Measurements from ENCODE around the gene RIMS3. TPM values are rescaled to one million over a fixed set of nuclear protein-coding genes. Genes with fewer than 3 reads are reported as not detected.
A peak's percentile ranks its signal among the peaks of the same experiment; 100 is the strongest.
"Not testable (repeated sequence)": the region's sequence is repeated elsewhere in the genome, so short reads cannot be mapped to it uniquely, and the experiment has no call there.

RIMS3 gene
- total and polyA plus RNA-seq, 5 donors: 1.5 to 4.8 (median 4.4) TPM

DNA sequence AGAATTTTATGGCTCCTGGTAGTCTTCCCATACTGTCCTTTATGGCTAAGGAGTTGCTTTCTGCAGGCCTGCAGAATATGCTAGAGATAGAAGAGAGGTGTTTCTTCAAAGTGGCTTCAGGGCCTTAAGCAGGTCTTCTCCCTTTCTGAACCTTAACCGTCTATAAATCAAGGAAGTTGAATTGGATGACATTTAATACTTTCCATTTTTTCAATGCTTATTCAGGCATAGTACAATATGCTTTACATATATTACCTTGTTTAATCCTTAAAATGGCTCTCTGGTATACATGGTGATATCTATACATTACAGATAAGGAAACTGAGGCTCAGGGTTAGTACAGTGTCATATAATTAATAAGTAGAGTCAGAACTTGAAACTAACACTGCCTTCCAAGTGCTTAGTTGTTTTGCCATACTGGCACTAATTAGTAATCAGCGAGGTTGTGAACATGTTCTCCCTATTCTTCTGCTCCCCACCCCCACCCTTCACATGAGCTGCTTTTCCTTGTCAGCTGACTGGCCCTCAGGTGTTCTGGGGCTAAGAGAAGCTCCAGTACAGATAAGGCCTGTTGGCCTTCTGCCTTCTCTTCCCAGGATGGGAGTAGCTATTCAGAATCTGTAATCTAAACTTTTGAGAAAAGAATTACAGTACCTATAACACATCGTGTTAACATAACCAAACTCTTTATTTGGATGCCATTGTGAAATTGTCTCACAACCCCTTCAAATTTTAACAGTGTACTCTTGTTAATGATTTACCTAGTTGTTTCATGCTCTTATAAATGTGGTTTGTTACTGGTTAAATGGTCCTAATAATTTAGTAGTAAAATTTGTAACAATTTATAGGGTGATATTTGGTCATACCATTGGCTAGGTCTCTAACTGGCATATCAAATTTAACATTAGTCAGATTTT, 39.6 kb upstream of the RIMS3 start:
- WGBS: 81% methylated on average over 3 of the region's 3 CpGs
- H3K9me3 ChIP-seq (ENCODE audit: control insufficient read depth, low read length): no peaks in the 10 kb centered on the region
- H3K4me1 ChIP-seq (ENCODE audit: control insufficient read depth, insufficient read depth, low read length): peaks cover 4% of the 10 kb centered on the region
- H3K27ac ChIP-seq (ENCODE audit: low read length): no peak overlapping the region
- DNase-seq: no peak
- no peaks in the 10 kb centered on the region for H3K27me3 ChIP-seq (ENCODE audit: control insufficient read depth, insufficient read depth)
- no peak for ATAC-seq
- no peak overlapping the region for H3K4me3 ChIP-seq (ENCODE audit: low read length)
- intact Hi-C loops (cut with DNase I): no loop called here

DNA sequence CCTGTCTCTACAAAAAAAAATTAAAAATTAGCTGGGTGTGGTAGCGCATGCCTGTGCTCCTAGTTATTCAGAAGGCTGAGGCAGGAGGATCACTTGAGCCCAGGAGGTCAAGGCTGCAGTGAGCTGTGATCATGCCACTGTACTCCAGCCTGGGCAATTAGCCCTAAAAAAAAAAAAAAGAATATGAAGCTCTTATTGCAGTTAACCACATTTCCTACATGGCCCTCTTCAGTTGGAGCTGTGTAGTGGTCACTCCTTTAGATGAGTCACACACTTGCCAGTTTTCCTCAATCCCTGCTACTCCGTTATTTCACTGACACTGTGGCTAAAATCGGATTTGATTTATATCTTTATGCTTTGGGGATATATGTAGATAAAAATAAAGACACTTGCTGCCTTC, 37.8 kb upstream of the RIMS3 start:
- ATAC-seq: no peak
- Histone ChIP-seq H3K27ac (ENCODE audit: low read length) (no peak overlapping the region), H3K27me3 (ENCODE audit: control insufficient read depth, insufficient read depth) (no peaks in the 10 kb centered on the region), H3K4me1 (ENCODE audit: control insufficient read depth, insufficient read depth, low read length) (peaks cover 4% of the 10 kb centered on the region), H3K4me3 (ENCODE audit: low read length) (no peak overlapping the region), H3K9me3 (ENCODE audit: control insufficient read depth, low read length) (no peaks in the 10 kb centered on the region)
- intact Hi-C loops (cut with DNase I): no loop called here
- DNase-seq: no peak
- WGBS: 88% methylated on average over 3 of the region's 3 CpGs

DNA sequence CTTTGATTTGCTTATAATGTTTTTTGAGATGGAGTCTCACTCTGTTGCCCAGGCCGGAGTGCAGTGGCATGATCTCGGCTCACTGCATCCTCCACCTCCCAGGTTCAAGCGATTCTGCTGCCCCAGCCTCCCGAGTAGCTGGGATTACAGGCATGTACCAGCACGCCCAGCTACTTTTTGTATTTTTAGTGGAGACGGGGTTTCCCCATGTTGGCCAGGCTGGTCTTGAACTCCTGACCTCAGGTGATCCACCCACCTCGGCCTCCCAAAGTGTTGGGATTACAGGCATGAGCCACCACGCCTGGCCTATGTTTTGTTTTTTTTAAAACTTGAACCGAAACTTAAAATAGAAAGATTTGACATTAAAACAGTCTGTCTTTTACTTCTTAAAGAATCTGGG, 37.3 kb upstream of the RIMS3 start:
- intact Hi-C loops (cut with DNase I): not testable (repeated sequence)
- 92% methylated on average over 9 of the region's 9 CpGs for WGBS

DNA sequence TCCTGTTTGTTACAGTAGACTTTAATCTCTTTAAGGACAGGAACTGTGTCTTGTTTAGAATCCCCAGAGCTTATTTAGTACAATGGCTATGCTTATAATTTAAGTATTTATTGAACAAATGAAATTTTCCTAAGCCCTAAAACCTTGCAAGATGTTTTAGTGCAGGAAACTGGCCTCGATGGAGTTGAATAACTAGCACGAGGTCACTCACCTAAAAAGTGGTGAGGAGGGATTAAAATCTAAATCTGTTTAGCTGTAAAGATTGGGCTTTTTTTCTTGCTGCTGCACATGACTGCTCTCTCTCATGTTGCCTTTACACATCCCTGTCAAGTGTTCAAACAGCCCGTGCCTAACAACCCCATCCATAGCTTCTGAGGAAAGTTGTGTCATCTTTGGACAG, 36.2 kb upstream of the RIMS3 start:
- H3K27ac ChIP-seq (ENCODE audit: low read length): no peak overlapping the region
- no peaks in the 10 kb centered on the region for H3K4me1 ChIP-seq (ENCODE audit: control insufficient read depth, insufficient read depth, low read length)
- WGBS: 57% methylated on average over 3 of the region's 3 CpGs
- no peaks in the 10 kb centered on the region for H3K9me3 ChIP-seq (ENCODE audit: control insufficient read depth, low read length)
- no peak for DNase-seq
- ATAC-seq: no peak
- H3K4me3 ChIP-seq (ENCODE audit: low read length): no peak overlapping the region
- H3K27me3 ChIP-seq (ENCODE audit: control insufficient read depth, insufficient read depth): no peaks in the 10 kb centered on the region
- intact Hi-C loops (cut with DNase I): no loop called here

More for the DNA sequence above, 37.3 kb upstream of the RIMS3 start:
- not testable (repeated sequence) for H3K4me1 ChIP-seq (ENCODE audit: control insufficient read depth, insufficient read depth, low read length); H3K4me3 ChIP-seq (ENCODE audit: low read length); ATAC-seq; H3K9me3 ChIP-seq (ENCODE audit: control insufficient read depth, low read length); H3K27me3 ChIP-seq (ENCODE audit: control insufficient read depth, insufficient read depth); DNase-seq; H3K27ac ChIP-seq (ENCODE audit: low read length)

DNA sequence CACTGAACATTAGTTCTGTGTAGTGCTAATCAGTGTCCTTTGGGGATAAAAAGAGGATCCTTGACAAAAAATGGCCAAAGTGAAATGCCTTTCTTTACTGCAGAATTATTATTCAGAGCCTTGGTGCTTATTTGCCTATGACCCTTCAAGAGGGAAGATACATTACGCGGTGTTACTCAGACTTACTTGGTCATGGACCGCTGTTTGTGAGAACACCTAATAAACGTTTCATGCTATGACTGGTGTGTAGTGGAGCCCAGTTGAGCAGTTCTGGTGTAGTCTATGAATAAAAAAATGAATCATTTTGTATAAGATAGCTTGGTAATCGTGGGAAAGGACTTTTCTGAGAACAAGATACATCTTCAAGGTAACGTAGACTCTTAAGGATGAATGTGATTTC, 34.3 kb upstream of the RIMS3 start:
- Histone ChIP-seq H3K9me3 (ENCODE audit: control insufficient read depth, low read length) (no peaks in the 10 kb centered on the region), H3K27ac (ENCODE audit: low read length) (no peak overlapping the region), H3K4me1 (ENCODE audit: control insufficient read depth, insufficient read depth, low read length) (no peaks in the 10 kb centered on the region), H3K4me3 (ENCODE audit: low read length) (no peak overlapping the region), H3K27me3 (ENCODE audit: control insufficient read depth, insufficient read depth) (no peaks in the 10 kb centered on the region)
- WGBS: 90% methylated on average over 6 of the region's 6 CpGs
- ATAC-seq (no peak), DNase-seq (no peak)
- intact Hi-C loops (cut with DNase I): no loop called here

DNA sequence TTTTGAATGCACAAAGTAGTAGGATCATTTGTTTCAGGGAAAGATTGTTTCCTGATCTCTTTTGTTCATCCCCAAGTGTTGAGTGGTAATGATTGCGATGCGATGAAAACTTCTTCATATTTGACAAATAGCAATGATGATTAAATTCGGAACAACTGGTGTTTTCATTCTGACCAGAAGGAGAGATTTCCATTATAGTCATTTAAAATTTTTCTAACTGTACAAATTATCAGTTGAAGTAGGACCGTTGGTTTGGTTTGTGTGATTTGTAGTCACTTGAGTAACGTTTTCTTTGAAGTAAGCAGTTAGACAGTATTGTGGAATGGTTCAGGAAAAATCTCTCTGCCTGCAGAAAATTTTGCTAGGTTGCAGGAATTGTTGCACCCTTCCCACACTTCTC, 32.0 kb upstream of the RIMS3 start:
- intact Hi-C loops (cut with DNase I): no loop called here
- WGBS: 77% methylated on average over 5 of the region's 5 CpGs
- H3K27ac ChIP-seq (ENCODE audit: low read length): no peak overlapping the region

DNA sequence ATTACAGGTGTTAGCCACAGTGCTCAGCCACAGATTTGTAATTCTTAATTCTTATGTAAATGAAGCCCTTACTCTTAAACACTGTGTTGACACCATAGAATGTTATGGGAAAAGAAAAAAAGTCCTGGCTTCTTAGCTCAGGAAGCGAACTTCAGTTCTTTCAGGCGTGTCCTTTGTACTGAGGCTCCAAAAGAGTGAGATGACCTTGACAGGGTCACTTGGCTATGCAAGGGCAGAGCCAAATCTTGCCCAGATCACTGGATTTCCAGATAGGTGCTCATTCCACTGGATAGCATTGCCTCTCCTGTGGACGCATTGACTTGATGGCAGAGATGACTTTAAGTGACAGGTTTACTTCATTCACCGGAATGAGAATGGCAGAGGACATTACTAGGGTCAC, 30.8 kb upstream of the RIMS3 start:
- H3K4me1 ChIP-seq (ENCODE audit: control insufficient read depth, insufficient read depth, low read length): no peaks in the 10 kb centered on the region
- H3K27me3 ChIP-seq (ENCODE audit: control insufficient read depth, insufficient read depth): no peaks in the 10 kb centered on the region
- H3K27ac ChIP-seq (ENCODE audit: low read length): no peak overlapping the region
- no peaks in the 10 kb centered on the region for H3K9me3 ChIP-seq (ENCODE audit: control insufficient read depth, low read length)
- DNase-seq (no peak), ATAC-seq (no peak)
- no peak overlapping the region for H3K4me3 ChIP-seq (ENCODE audit: low read length)
- intact Hi-C loops (cut with DNase I): no loop called here
- WGBS: 79% methylated on average over 4 of the region's 4 CpGs

More for the DNA sequence above, 32.0 kb upstream of the RIMS3 start:
- H3K4me1 ChIP-seq (ENCODE audit: control insufficient read depth, insufficient read depth, low read length): no peaks in the 10 kb centered on the region
- no peaks in the 10 kb centered on the region for H3K9me3 ChIP-seq (ENCODE audit: control insufficient read depth, low read length)
- no peak overlapping the region for H3K4me3 ChIP-seq (ENCODE audit: low read length)
- ATAC-seq (no peak), DNase-seq (no peak)
- H3K27me3 ChIP-seq (ENCODE audit: control insufficient read depth, insufficient read depth): no peaks in the 10 kb centered on the region

DNA sequence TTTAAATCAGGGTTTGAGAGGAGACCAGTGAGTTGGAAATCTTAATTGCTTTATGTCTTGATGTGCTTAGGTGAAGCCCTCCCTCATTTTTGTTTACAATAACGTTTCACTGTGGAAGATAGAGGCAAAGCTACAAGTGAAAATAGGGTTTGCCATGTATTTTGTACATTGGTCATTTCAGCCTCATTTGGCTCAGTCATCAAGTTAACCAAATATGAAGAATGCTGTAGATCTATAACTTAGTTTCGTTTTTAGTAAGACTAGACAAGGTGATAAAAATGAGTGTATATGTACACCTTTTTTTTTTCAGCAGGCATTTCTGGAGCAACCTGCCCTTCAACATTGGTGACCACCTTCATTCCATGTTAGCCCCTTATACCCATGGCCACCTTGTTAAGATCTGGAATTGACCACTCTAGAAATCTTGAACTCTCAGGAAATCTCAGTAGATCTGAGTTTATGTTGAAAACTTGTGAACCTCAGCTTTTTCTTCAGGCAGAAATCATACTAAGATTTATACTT, 28.9 kb upstream of the RIMS3 start:
- no peaks in the 10 kb centered on the region for H3K27me3 ChIP-seq (ENCODE audit: control insufficient read depth, insufficient read depth)
- intact Hi-C loops (cut with DNase I): no loop called here
- no peak overlapping the region for H3K4me3 ChIP-seq (ENCODE audit: low read length)
- WGBS: 56% methylated on average over 2 of the region's 2 CpGs
- H3K4me1 ChIP-seq (ENCODE audit: control insufficient read depth, insufficient read depth, low read length): no peaks in the 10 kb centered on the region
- DNase-seq (no peak), ATAC-seq (no peak)
- H3K9me3 ChIP-seq (ENCODE audit: control insufficient read depth, low read length): no peaks in the 10 kb centered on the region
- H3K27ac ChIP-seq (ENCODE audit: low read length): no peak overlapping the region

DNA sequence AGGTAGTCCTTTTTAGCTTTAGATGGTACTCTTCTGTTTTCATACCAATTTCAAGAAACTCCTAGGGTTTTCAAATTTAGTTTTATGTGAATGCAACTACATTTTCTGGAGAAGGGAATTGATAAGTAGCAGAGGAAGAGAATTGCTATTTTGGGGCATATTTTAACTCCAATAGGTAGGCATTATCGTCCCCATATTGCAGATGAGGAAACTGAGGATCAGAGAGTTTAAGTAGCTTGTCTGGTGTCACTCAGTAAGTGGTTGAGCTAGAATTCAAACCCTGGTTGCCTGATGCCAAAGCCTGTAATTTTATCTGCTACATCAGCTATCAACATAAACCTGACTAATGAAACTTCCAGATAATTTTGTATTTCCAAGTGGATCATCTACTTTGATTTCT, 27.9 kb upstream of the RIMS3 start:
- intact Hi-C loops (cut with DNase I): no loop called here
- 89% methylated on average over 1 of the region's 1 CpG for WGBS
- Histone ChIP-seq H3K9me3 (ENCODE audit: control insufficient read depth, low read length) (no peaks in the 10 kb centered on the region), H3K4me1 (ENCODE audit: control insufficient read depth, insufficient read depth, low read length) (no peaks in the 10 kb centered on the region), H3K4me3 (ENCODE audit: low read length) (no peak overlapping the region), H3K27ac (ENCODE audit: low read length) (no peak overlapping the region), H3K27me3 (ENCODE audit: control insufficient read depth, insufficient read depth) (no peaks in the 10 kb centered on the region)
- no peak for ATAC-seq
- no peak for DNase-seq

DNA sequence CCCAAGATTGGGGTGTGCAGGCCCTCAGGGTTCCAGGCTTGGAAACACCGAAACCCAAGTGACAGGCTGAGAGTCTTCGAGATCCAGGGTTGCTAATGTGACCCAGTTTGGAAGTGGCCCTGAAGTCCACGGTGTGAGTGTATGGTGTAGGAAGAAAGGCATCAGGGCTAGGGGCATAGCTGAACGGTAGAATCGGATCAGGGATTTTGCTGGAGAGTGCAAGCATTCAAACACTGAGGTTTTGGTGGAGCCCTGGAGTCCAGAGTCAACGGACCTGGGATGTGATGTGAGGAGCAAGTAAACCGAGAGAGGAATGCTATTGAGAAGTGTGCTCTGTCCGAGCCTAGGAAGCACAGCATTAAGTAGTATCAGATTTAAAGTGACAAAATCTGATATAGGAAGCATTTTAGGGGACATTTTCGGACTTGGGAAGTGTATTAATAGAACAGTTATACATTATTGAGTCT, 27.0 kb upstream of the RIMS3 start:
- intact Hi-C loops (cut with DNase I): no loop called here
- Histone ChIP-seq H3K9me3 (ENCODE audit: control insufficient read depth, low read length) (no peaks in the 10 kb centered on the region), H3K4me1 (ENCODE audit: control insufficient read depth, insufficient read depth, low read length) (no peaks in the 10 kb centered on the region), H3K4me3 (ENCODE audit: low read length) (peak overlapping the region; percentile 91), H3K27ac (ENCODE audit: low read length) (peak overlapping the region; percentile 98), H3K27me3 (ENCODE audit: control insufficient read depth, insufficient read depth) (no peaks in the 10 kb centered on the region)
- ATAC-seq (no peak), DNase-seq (no peak)
- 1% methylated on average over 9 of the region's 9 CpGs for WGBS

DNA sequence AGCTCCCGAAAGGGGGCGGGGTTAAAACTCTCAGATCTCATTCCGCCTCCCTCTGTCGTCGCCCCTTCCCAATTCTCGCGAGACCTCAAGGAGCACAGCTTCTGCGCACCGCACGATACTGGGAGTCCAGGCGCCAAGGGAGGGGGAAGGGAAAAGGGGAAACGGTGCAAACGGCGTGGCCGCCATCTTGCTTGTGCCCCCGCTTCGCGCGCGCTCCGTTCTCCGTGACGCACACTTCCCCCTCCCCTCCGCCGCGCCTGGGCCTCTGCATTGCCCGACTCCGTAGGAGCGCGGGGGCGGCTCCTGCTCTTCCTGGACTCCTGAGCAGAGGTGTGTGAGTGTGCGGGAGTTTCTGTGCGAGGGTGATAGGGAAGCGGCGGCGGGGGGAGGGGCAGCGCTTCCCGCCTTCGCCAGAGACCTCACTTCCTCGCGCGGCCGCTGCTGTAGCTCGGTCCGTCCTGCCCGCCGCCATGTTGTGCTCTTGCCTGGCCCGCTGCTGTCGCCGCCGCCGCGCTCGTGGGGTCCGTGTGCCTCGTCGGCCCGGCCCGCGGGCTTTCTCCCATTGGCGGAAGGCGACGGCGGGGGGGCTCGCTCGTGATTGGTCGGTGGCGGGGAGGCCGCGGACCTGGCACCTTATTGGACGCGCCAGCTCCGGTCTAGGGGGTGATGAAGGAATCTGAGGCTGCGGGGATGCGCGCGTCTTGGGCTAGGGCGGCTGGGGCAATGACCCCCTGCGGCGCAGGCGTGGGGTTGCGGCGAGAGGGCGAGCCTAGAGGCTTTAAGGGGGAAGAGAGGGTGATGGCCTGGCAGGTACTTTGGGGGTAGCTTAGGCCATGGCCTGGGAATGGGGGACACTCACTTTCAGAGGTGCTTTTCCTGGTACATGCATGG, 26.3 kb upstream of the RIMS3 start, which contains the start of gene NFYC:
Gene NFYC, plus strand, starts transcription at position 167 of the 891 bp plus-strand sequence. CDS start 47,140 bp downstream, outside the sequence.
- intact Hi-C loops (cut with DNase I): no loop called here
- H3K4me1 ChIP-seq (ENCODE audit: control insufficient read depth, insufficient read depth, low read length): no peaks in the 10 kb centered on the region
- WGBS: under 1% methylated on average over 84 of the region's 84 CpGs

More for the DNA sequence above, 26.3 kb upstream of the RIMS3 start, which contains the start of gene NFYC:
- ATAC-seq (peak; percentile 96 to 97), DNase-seq (peak; percentile 97 to 98 (median 98))
- Histone ChIP-seq H3K4me3 (ENCODE audit: low read length) (peak within 1 kb of the TSS; percentile 91), H3K27ac (ENCODE audit: low read length) (peak within 1 kb of the TSS; percentile 98), H3K9me3 (ENCODE audit: control insufficient read depth, low read length) (no peaks in the 10 kb centered on the region), H3K27me3 (ENCODE audit: control insufficient read depth, insufficient read depth) (no peaks in the 10 kb centered on the region)
